GM19372 (cell line): ENCODE results near the gene RHBDF1.

Experiments
- ATAC-seq: cut with Tn5 transposase; IDR thresholded peaks from one replicate; pipeline ENCODE4 v1.9.1; 2021; ENCODE audit warnings: mild to moderate bottlenecking, low read depth, moderate library complexity; ENCODE audit not compliant: unreplicated experiment

RHBDF1 gene

GRCh38 chr16:76535-77272, 4.3 kb upstream of the RHBDF1 start:
- no peak for ATAC-seq

- ATAC-seq = no peak
These were observed 3.4 kb upstream of the RHBDF1 start for GRCh38 chr16:75580-76501.

GRCh38 chr16:74747-75334, 2.4 kb upstream of the RHBDF1 start:
- no peak for ATAC-seq

GRCh38 chr16:74051-74746, 1.8 kb upstream of the RHBDF1 start:
- no peak for ATAC-seq

GRCh38 chr16:71540-72401, 660 bp downstream of the RHBDF1 start:
- no peak for ATAC-seq

GRCh38 chr16:71210-71539, 1.3 kb downstream of the RHBDF1 start:
- ATAC-seq = no peak

- no peak for ATAC-seq
These were observed 3.2 kb downstream of the RHBDF1 start for GRCh38 chr16:69181-69580.

GRCh38 chr16:67884-68789, 4.3 kb downstream of the RHBDF1 start:
- ATAC-seq = no peak

- ATAC-seq = no peak
These were observed 5.1 kb downstream of the RHBDF1 start for GRCh38 chr16:67183-67791.

GRCh38 chr16:66309-67182, 5.9 kb downstream of the RHBDF1 start:
- ATAC-seq = no peak

GRCh38 chr16:65745-66144, 6.7 kb downstream of the RHBDF1 start:
- no peak for ATAC-seq

- no peak for ATAC-seq
These were observed 7.5 kb downstream of the RHBDF1 start for GRCh38 chr16:64914-65255.

GRCh38 chr16:63998-64913, 8.2 kb downstream of the RHBDF1 start:
- no peak for ATAC-seq

GRCh38 chr16:63466-63865, 9.0 kb downstream of the RHBDF1 start:
- no peak for ATAC-seq

GRCh38 chr16:62968-63391, 9.5 kb downstream of the RHBDF1 start:
- no peak for ATAC-seq

- no peak for ATAC-seq
These were observed 10.0 kb downstream of the RHBDF1 start for GRCh38 chr16:62283-62967.
